GM12874 (cell line): ENCODE measurements around the gene PYGM.

ENCODE experiments used
- CTCF ChIP-seq: IDR thresholded peaks from 2 replicates; pipeline ENCODE4 v1.5.1; 2011; ENCODE audit warnings: low read depth, mild to moderate bottlenecking, control low read depth, low read length, moderate library complexity; ENCODE audit not compliant: insufficient read depth

The PYGM gene

GRCh38 chr11:64764753-64765152 is 5.0 kb upstream of the PYGM start:
- TF ChIP-seq CTCF, result no peak

DNA sequence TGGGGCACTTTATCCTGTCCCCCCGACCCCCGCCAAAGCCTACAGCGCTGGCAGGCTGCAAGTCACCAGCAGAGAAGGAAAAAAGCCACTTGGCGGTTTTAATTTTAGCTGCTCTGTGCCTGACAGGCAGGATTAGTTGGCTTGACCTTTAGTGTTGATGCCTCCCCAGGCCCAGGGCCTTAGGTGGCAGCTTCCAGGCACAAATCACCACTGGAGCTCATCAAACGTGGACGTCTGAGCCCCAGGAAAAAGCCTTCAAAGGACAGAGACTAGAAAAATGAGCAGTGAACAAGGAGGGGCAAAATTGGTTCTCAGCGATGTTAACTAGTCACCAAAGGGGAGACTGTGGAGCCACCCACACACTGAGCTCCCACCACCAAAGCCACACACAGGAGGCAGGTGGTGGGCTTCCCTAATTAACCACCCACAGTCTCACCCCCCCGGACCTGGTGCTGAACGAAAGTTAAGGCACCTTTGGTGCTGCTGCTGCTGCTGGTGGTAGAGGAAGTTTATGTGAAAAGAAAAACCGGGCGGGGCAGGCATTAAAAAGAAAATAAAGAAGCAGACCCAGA is 4.4 kb upstream of the PYGM start:
- TF ChIP-seq CTCF, result no peak

DNA sequence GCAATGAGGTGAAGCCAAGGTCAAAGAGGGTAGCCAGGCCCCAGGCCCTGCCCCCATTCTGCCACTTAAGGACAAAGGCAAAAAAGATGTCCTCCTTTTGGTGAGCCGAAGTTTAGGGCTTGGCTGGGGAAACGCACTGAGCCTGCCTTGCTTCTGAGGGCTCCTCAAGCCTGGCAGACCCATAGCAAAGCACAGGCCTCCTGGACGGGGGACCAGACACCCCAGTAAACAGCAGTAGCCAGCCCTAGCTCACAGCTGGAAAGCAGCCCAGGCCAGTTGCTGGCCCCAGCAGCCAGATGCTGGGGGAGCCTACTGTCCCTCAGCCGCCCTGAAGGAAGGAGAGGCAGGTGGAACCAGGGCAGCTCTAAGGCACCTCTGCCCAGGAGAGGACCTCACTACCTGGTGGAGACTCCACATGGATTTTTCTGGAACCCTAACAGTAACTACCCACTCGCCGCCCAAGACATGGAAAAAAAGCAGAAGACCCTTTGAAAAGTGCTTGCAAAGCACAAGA is 3.8 kb upstream of the PYGM start:
- TF ChIP-seq CTCF, result no peak

DNA sequence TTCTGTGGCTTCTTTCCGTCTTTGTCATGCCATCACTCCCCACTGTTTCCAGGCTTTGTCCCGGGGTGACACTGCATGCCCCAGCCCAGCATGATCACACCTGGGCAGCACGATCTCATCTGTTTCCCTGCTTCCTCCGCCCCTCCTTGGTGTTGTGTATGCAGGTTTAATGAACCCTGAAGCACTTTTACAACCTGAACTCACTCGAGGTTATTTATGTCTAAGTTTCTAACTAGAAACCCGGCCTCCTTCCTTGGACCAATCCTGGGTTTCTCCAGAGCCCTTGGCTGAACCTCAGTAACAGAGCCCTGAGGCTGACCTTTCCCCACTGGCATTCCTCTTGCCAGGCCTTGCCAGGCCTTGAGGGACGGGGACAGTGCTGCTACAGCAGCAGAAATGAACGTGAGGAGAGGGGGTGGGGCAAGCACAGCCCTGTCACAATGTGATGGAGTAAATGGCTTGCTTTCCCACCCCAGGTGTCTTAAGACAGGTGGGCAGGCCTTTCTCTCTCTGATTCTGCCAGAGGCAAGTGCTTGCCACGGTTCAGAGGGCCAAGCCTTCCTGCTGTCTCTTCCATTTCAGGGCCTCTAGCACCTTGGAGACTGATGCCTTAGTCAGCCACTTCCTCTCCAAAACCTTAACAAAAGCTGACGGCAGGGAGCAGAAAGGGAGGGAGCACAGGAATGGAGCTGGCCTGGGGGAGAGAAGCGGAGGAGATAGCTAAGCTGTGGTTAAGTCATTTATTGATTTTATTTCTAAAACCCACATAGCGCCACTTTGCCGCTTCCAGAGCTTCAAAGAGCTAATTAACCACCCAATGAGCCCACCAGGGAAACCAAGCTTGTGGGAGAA is 3.1 kb upstream of the PYGM start:
- no peak for TF ChIP-seq CTCF

- no peak for TF ChIP-seq CTCF
These were observed 2.5 kb upstream of the PYGM start for GRCh38 chr11:64762277-64762673.

DNA sequence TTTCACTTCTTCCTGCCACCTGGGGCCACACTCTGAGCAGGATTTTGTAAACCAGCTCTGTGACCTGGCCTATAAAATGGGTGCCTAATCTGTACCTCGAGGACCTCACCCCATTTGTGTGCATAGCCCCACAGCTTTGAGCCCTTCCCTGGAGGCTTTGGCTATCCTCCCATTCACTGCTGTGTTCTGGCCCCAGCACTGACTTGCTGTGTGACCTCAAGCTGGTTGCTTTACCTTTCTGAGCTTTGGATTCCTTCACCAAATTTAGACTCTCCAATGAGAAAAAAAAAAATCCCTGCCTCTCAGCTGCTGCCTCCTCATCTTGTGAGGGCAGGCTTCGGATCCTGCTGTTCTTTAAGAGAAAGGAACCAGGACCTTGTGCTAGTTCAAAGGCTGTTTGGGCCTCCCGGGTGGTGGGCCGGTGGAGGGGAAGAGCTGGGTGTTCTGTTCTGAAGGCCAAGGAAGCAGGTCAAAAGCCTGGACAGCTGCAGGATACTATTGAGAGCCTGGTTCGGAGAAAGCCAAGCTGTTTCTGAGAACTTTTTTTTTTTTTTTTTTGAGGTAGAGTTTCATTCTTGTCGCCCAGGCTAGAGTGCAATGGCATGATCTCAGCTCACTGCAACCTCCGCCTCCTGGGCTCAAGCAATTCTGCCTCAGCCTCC is 1.1 kb upstream of the PYGM start:
- no peak for TF ChIP-seq CTCF

GRCh38 chr11:64759131-64759721 is 548 bp downstream of the PYGM start:
- no peak for TF ChIP-seq CTCF
